ENCODE measurements around the gene ALS2CL.

- TF ChIP-seq MAX (IDR thresholded peaks at IDR 0.05): no peak
- TF ChIP-seq EP300 (IDR thresholded peaks at IDR 0.05; ENCODE audit: borderline replicate concordance): no peak
- TF ChIP-seq ZBTB7A (IDR thresholded peaks at IDR 0.05; ENCODE audit: low read depth): no peak
- no peak for TF ChIP-seq EGR1 (IDR thresholded peaks at IDR 0.05)
- no peak for TF ChIP-seq RAD21 (IDR thresholded peaks at IDR 0.05; ENCODE audit: low read depth)
- TF ChIP-seq NFIC (IDR thresholded peaks at IDR 0.05): no peak
- TF ChIP-seq CEBPB (IDR thresholded peaks at IDR 0.05): no peak
- TF ChIP-seq YY1 (IDR thresholded peaks at IDR 0.05; ENCODE audit: low read depth): no peak
These were observed 25.8 kb downstream of the ALS2CL start for GRCh38 chr3:46667657-46668056.

All from Ishikawa (cell line).